ENCODE results near the gene GUK1. TPM values are rescaled to one million over a fixed set of nuclear protein-coding genes. Genes with fewer than 3 reads are reported as not detected.
"Not testable (repeated sequence)": the region's sequence is repeated elsewhere in the genome, so short reads cannot be mapped to it uniquely, and the experiment has no call there.

The GUK1 gene
- total RNA-seq, 2 donors from 2014 or later = 178 to 221 TPM

DNA sequence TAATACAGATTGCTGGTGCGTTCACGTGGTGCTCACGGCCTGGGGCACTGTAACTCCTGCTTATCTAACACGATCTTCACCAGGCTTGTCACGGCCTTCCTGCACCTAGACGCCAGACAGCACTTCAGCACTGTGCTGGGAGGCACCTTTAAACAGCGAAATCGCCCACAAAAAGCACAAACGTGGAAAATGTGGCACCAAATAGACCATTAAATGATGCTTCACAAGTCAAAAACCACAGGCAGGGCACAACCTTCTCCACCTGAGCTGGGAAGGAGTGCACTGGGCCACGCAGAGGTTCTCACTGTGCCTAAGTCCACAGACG is 45.5 kb downstream of the GUK1 start:
- Histone ChIP-seq H3K9me3 (no peaks in the 10 kb centered on the region), H3K4me3 (no peak overlapping the region), H3K9ac (ENCODE audit: low read depth in 2 of 2, low read length in 2 of 2) (no peak overlapping the region), H3K36me3 (no peaks in the 10 kb centered on the region), H3K27me3 (no peaks in the 10 kb centered on the region), H3K27ac (no peak overlapping the region), H3K4me1 (no peaks in the 10 kb centered on the region)
- no peak for DNase-seq
- TF ChIP-seq, protein P1, sequence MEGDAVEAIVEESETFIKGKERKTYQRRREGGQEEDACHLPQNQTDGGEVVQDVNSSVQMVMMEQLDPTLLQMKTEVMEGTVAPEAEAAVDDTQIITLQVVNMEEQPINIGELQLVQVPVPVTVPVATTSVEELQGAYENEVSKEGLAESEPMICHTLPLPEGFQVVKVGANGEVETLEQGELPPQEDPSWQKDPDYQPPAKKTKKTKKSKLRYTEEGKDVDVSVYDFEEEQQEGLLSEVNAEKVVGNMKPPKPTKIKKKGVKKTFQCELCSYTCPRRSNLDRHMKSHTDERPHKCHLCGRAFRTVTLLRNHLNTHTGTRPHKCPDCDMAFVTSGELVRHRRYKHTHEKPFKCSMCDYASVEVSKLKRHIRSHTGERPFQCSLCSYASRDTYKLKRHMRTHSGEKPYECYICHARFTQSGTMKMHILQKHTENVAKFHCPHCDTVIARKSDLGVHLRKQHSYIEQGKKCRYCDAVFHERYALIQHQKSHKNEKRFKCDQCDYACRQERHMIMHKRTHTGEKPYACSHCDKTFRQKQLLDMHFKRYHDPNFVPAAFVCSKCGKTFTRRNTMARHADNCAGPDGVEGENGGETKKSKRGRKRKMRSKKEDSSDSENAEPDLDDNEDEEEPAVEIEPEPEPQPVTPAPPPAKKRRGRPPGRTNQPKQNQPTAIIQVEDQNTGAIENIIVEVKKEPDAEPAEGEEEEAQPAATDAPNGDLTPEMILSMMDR (IDR thresholded peaks at IDR 0.05) = no peak
- intact Hi-C loops (cut with DNase I) = no loop called here

DNA sequence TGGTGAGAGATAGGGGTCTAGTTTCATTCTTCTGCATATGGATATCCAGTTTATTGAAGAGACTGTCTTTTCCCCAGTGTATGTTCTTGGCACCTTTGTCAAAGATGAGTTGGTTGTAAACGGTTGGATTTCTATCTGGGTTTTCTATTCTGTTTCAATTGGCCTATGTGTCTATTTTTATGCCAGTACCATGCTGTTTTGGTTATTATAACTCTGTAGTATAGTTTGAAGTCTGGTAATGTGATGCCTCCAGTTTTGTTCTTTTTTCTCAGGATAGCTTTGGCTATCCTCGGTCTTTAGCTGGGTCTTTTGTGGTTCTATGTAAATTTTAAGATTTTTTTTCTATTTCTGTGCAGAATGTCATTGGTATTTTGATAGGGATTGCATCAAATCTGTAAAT is 48.2 kb downstream of the GUK1 start:
- not testable (repeated sequence) for H3K4me1 ChIP-seq; H3K9ac ChIP-seq (ENCODE audit: low read depth in 2 of 2, low read length in 2 of 2)

DNA sequence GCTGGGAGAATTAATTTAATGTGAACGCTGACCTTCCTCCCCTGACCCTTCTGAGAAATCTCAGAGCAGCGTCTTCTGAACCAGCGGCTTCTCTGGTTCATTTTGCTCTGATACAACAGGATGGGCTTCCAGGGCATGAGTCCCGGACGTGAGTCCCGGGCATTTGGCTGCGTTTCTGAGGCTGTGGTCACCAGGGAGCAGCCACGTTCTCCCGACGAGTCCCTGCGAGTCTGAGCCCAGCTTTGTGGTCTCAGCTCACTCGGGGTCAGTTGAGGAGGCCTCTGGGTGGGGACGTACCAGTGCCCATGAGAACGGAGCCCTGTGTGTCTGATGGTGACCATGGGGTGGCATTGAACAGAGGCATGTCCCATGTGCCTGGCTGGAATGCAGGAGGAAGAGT is 50.1 kb downstream of the GUK1 start:
- no peaks in the 10 kb centered on the region for H3K9me3 ChIP-seq
- no peak overlapping the region for H3K4me3 ChIP-seq
- no peak overlapping the region for H3K9ac ChIP-seq (ENCODE audit: low read depth in 2 of 2, low read length in 2 of 2)
- TF ChIP-seq, protein P1 (IDR thresholded peaks at IDR 0.05) = no peak
- H3K4me1 ChIP-seq = no peaks in the 10 kb centered on the region
- intact Hi-C loops (cut with DNase I) = no loop called here
- no peak for DNase-seq
- H3K27ac ChIP-seq = no peak overlapping the region
- H3K36me3 ChIP-seq = no peaks in the 10 kb centered on the region
- no peaks in the 10 kb centered on the region for H3K27me3 ChIP-seq

More for the DNA sequence above, 48.2 kb downstream of the GUK1 start:
- H3K4me3 ChIP-seq; H3K27ac ChIP-seq; H3K36me3 ChIP-seq; H3K9me3 ChIP-seq; DNase-seq; H3K27me3 ChIP-seq; intact Hi-C loops (cut with DNase I): not testable (repeated sequence)

DNA sequence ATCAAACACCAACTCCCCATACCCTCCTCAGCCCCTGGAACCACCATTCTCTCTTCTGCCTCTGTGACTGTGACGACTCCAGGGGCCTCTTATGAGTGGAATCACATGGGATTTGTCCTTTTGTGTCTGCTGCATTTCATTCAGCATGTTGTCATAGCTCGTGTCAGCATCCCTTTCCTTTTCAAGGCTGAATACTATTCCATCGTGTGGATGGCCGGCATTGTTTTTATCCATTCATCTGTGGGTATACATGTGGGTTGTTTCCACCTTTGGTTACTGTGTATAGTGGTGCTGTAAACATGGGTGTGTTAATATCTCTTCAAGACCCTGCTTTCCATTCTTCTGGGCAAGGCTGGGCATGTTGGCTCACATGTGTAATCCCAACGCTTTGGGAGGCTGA is 50.7 kb downstream of the GUK1 start:
- H3K27me3 ChIP-seq = no peaks in the 10 kb centered on the region
- no peaks in the 10 kb centered on the region for H3K36me3 ChIP-seq
- intact Hi-C loops (cut with DNase I) = no loop called here
- H3K9me3 ChIP-seq = no peaks in the 10 kb centered on the region
- no peak for DNase-seq
- TF ChIP-seq, protein P1 (IDR thresholded peaks at IDR 0.05) = no peak
- no peak overlapping the region for H3K27ac ChIP-seq
- H3K9ac ChIP-seq (ENCODE audit: low read depth in 2 of 2, low read length in 2 of 2) = no peak overlapping the region
- no peaks in the 10 kb centered on the region for H3K4me1 ChIP-seq
- H3K4me3 ChIP-seq = no peak overlapping the region

DNA sequence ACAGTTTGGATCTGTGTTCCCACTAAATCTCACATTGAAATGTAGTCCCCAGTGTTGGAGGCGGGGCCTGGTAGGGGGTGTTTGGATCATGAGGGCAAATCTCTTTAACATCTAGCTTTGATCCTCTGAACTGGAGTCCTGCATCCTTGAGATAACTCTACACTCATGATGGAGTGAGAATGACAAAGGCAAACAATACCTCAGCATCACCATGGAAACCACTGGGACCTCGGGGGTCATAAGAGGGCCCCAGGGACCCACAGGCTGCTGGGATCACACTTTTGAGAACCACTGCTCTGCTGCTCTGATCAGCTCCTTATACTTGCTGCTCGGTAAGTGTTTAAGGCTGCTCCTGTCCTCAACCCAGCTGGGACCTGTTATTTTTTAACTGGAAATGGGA is 54.4 kb downstream of the GUK1 start:
- H3K9me3 ChIP-seq = no peaks in the 10 kb centered on the region
- TF ChIP-seq, protein P1 (IDR thresholded peaks at IDR 0.05) = no peak
- no peaks in the 10 kb centered on the region for H3K4me1 ChIP-seq
- no peak overlapping the region for H3K4me3 ChIP-seq
- no peak overlapping the region for H3K9ac ChIP-seq (ENCODE audit: low read depth in 2 of 2, low read length in 2 of 2)
- no peak for DNase-seq
- H3K27ac ChIP-seq = no peak overlapping the region
- H3K27me3 ChIP-seq = no peaks in the 10 kb centered on the region
- intact Hi-C loops (cut with DNase I) = no loop called here
- H3K36me3 ChIP-seq = no peaks in the 10 kb centered on the region

DNA sequence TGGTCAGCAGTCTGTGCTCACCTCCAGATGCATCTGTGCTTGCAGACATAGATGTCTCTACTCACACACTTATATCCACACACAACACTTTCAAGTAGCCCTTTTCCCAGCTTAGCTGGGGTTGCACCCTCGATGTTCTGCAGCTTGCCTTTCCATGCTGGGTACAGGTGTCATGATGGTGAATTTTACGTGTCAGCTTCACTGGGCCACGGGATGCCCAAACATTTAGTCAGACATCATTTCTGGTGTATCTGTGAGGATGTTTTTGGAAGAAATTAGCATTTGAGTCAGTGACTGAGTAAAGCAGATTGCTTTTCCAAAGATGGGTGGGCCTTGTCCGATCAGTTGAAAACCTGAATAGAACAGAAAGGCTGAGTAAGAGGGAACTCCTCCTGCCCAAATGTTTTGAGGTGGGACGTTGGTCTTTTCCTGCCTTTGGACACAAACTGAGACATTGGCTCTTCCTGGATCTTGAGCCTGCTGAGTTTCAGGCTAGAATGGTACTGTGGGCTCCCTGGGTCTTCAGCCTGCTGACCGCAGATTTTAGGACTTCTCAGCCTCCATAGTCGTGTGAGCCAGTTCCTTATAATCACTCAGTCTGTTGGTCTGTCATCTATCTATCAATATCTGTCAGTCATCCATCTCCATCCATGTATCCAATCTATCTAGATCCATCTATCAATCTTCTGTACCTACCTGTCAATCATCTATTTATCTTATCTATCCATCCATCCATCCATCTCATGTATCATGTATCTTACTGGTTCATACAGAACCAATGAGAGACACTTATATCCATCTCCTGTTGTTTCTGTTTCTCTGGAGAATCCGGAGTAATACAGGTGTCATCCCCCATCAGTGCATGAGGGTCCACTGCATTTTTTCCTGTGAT is 55.1 kb downstream of the GUK1 start:
- no peaks in the 10 kb centered on the region for H3K27me3 ChIP-seq
- H3K27ac ChIP-seq = no peak overlapping the region
- H3K9me3 ChIP-seq = no peaks in the 10 kb centered on the region
- no peak overlapping the region for H3K4me3 ChIP-seq
- TF ChIP-seq, protein P1 (IDR thresholded peaks at IDR 0.05) = no peak
- H3K36me3 ChIP-seq = no peaks in the 10 kb centered on the region
- no peaks in the 10 kb centered on the region for H3K4me1 ChIP-seq
- H3K9ac ChIP-seq (ENCODE audit: low read depth in 2 of 2, low read length in 2 of 2) = no peak overlapping the region
- no peak for DNase-seq
- intact Hi-C loops (cut with DNase I) = no loop called here

Data from colonic mucosa (tissue), 4 donors.